Tibial artery (tissue), 4 donors: Measurements from ENCODE around the gene SLIT3.

ENCODE experiments used
- DNase-seq, 2 donors: peaks; one replicate each; pipeline ENCODE4 v3.0.0-alpha.2; 2019
- H3K27ac ChIP-seq, 2 donors: fragments of 200-600 bp; sonication (generic) in 1 of 2; 1 replicate in 1 of 2; 2 replicates in 1 of 2; pipeline ENCODE4 v1.5.1; 2018 to 2019; ENCODE audit warnings: mild to moderate bottlenecking in 1 of 2
- H3K27me3 ChIP-seq, 2 donors: fragments of 200-600 bp; sonication (generic) in 1 of 2; one replicate each; pipeline versions ENCODE4 v1.5.1 to v1.6.0; 2016 to 2019
- H3K36me3 ChIP-seq, 3 donors: fragments of 200-600 bp; sonication (generic) in 2 of 3; one replicate each; pipeline ENCODE4 v1.5.1; 2016 to 2019; ENCODE audit warnings: mild to moderate bottlenecking in 2 of 3
- H3K4me1 ChIP-seq, 4 donors: fragments of 200-600 bp; sonication (generic) in 2 of 4; 1 replicate in 3 of 4; 2 replicates in 1 of 4; pipeline ENCODE4 v1.5.1; 2016 to 2019
- H3K4me3 ChIP-seq, 2 donors: fragments of 200-600 bp; sonication (generic) in 1 of 2; 1 replicate in 1 of 2; 2 replicates in 1 of 2; pipeline ENCODE4 v1.5.1; 2018 to 2019; ENCODE audit warnings: mild to moderate bottlenecking in 2 of 2
- H3K9me3 ChIP-seq, 3 donors: fragments of 200-600 bp; sonication (generic) in 1 of 3; one replicate each; pipeline ENCODE4 v1.5.1; 2016 to 2019
- intact Hi-C: fragments of 100-400 bp; cut with DNase I; formaldehyde crosslinking; loops from one replicate; pipeline ENCODE4 v1.15.0; 2023; ENCODE audit warnings: low total_unique reads
- TF ChIP-seq, protein P1 (sequence below), 2 experiments: fragments of 200-600 bp in 1 of 2; fragments of 450-650 bp in 1 of 2; IDR thresholded peaks; one replicate each; pipeline ENCODE4 v1.5.1; 2017 to 2019; ENCODE audit warnings: antibody characterized with exemption in 2 of 2, mild to moderate bottlenecking in 1 of 2, moderate library complexity in 1 of 2

Gene SLIT3

DNA sequence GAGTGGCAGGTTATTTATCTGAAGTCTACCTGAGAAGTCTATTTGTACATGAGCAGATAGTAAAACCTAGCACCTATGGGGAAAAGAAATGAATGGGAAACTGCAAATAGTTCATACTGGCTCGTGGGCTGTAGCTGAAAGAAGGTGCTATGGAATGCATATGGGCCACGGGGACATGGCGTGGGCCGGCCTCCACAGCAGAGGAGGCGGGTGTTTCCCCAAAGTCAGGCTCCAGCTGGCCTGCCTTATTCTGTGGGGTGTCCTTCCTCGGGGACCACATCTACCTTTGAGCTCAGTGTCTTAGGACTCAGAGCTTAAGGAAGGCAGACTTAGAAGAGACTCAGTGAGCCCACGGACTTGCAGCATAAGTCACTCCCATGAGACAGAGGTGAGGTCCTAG is 371.3 kb downstream of the SLIT3 start:
- no peak overlapping the region for H3K27ac ChIP-seq
- DNase-seq, result no peak
- no peak overlapping the region for H3K4me3 ChIP-seq
- peaks cover 0 to 29% (median 10%) of the 10 kb centered on the region in 4 donors for H3K4me1 ChIP-seq
- no peaks in the 10 kb centered on the region for H3K36me3 ChIP-seq
- intact Hi-C loops, result no loop called here
- no peaks in the 10 kb centered on the region for H3K27me3 ChIP-seq
- no peaks in the 10 kb centered on the region for H3K9me3 ChIP-seq
- TF ChIP-seq, protein P1, sequence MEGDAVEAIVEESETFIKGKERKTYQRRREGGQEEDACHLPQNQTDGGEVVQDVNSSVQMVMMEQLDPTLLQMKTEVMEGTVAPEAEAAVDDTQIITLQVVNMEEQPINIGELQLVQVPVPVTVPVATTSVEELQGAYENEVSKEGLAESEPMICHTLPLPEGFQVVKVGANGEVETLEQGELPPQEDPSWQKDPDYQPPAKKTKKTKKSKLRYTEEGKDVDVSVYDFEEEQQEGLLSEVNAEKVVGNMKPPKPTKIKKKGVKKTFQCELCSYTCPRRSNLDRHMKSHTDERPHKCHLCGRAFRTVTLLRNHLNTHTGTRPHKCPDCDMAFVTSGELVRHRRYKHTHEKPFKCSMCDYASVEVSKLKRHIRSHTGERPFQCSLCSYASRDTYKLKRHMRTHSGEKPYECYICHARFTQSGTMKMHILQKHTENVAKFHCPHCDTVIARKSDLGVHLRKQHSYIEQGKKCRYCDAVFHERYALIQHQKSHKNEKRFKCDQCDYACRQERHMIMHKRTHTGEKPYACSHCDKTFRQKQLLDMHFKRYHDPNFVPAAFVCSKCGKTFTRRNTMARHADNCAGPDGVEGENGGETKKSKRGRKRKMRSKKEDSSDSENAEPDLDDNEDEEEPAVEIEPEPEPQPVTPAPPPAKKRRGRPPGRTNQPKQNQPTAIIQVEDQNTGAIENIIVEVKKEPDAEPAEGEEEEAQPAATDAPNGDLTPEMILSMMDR (IDR thresholded peaks at IDR 0.05), result no peak

DNA sequence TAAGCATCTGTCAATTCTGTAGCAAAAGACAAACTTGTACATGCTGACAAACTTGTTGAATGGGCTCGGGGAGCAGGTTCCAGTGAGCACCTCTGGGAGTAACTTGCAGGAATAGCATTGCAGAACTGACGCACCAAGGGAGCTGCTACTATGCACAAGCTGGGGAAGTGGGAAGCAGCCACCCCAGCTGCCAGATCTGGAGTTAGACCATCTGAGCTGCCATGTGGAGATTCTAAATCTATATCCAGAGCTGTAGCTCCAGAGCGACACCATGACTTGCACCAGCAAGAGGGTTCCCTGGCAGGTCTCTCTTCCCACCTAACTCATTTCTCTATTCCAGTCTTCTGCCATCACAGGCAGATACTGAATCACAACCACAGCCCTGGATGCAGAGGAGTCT is 375.8 kb downstream of the SLIT3 start:
- Histone ChIP-seq H3K36me3 (no peaks in the 10 kb centered on the region), H3K27me3 (no peaks in the 10 kb centered on the region), H3K9me3 (no peaks in the 10 kb centered on the region), H3K27ac (no peak overlapping the region), H3K4me1 (peaks cover 0 to 8% (median 0%) of the 10 kb centered on the region in 4 donors), H3K4me3 (no peak overlapping the region)
- DNase-seq, result no peak
- intact Hi-C loops, result no loop called here
- TF ChIP-seq, protein P1 (IDR thresholded peaks at IDR 0.05), result no peak

DNA sequence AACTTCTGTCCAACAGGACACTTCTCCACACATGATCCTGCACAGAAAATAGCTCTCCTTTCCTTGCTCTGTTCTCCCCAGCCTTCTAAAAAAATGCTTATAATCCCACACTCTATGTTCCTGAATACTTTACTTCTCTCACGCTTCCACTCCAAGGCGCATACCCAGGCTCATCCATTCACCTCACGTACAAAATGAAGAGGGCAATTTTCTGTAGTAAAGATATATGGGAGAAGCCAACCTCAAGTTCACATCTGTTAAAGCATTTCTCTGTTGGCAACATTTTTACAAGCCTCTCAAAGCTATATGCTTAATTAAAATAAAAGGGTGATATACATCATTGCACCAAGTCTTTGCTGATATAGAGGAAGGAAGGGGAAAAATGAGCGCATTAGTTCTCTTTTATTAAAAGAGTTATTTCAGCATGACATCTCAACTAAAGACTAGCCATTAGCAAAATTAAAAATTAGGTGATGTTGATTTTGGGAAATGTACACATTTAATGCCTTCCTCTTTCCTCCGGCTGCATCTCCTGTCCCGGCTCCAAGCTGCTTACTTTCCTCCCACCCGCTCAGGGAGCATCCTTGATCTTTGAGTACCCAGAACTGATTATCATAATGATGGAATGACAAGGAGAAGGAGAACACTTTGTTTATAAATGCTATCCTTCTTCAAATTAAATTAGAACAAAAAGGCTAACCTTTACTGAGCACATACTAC is 379.6 kb downstream of the SLIT3 start:
- peaks cover 0 to 9% (median 0%) of the 10 kb centered on the region in 4 donors for H3K4me1 ChIP-seq
- intact Hi-C loops, result no loop called here
- H3K4me3 ChIP-seq, result no peak overlapping the region
- no peak overlapping the region for H3K27ac ChIP-seq
- H3K27me3 ChIP-seq, result no peaks in the 10 kb centered on the region
- no peaks in the 10 kb centered on the region for H3K36me3 ChIP-seq
- TF ChIP-seq, protein P1 (IDR thresholded peaks at IDR 0.05), result no peak
- no peak for DNase-seq
- no peaks in the 10 kb centered on the region for H3K9me3 ChIP-seq

DNA sequence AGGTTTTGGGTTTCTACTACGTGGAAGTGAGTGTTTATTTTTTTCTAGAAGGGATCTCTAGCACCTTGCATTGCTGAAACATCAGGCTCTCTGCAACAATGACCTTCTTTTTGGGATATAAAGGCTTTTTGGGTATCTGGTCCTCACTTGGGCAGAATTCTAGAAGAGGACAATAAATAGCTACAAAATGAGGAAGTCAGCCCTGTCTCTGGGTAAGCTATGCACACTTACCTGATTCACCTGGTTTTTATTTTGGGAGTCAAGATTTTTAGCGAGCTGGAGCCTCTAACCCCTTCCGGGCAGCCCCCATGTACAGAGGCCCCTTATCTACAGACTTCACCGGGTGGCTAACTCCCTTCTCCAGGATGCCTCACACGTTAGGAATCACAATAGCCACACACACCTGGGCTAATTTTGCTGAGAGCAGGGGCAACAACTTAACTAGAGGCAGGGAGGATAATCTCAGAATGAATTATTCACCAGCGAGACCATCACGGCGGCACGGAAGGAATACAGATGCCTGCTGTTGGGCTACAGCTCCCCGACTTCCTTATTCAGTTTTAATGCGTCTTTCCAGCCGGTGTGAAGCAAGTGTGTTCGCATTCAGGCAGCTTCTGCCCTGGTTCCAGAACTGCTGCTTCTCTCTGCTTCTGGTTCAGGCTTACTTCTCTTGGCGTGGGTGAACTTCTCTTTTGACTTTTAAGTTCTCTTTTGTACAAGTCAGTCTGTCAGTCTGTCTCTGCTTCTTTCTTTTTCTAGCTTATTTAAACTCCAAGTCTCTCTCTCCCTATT is 380.7 kb downstream of the SLIT3 start:
- intact Hi-C loops, result no loop called here
- TF ChIP-seq, protein P1 (IDR thresholded peaks at IDR 0.05), result no peak

DNA sequence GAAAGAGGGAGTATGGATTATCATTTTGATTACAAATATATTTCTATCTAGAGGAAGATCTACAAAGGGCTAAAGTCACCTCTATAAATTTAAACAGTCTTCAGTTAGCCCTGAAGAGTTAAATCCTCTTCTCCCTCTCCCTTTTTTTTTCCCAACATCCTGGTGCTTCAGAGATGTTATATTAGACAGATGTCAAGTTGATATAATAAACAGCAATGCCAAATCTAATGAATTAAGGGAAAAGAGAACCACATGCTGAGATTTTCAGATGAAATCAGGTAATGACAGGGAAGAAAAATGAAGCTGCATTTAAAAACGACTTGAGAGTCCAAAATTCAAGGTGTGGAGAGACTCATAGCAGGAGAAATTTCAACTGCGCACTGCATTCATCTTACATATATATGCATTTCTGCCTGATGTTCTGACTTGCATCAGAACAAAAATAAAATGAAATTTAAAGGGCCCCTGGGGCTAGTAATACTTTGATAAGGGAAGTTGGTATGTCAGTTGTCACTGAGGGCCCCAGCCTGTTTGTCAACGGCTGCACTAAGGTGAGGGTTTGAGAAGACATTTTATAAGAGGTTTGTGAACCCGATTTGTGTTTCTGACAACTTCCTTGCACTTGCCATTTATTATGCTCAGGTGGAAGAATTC is 382.9 kb downstream of the SLIT3 start:
- no peak overlapping the region for H3K27ac ChIP-seq
- no peaks in the 10 kb centered on the region for H3K36me3 ChIP-seq
- no peak for DNase-seq
- intact Hi-C loops, result no loop called here
- no peak overlapping the region for H3K4me3 ChIP-seq
- TF ChIP-seq, protein P1 (IDR thresholded peaks at IDR 0.05), result no peak
- H3K4me1 ChIP-seq, result peaks cover 0 to 10% (median 0%) of the 10 kb centered on the region in 4 donors
- H3K27me3 ChIP-seq, result no peaks in the 10 kb centered on the region
- no peaks in the 10 kb centered on the region for H3K9me3 ChIP-seq

More for the DNA sequence above, 380.7 kb downstream of the SLIT3 start:
- DNase-seq, result no peak
- Histone ChIP-seq H3K27ac (no peak overlapping the region), H3K9me3 (no peaks in the 10 kb centered on the region), H3K27me3 (no peaks in the 10 kb centered on the region), H3K36me3 (no peaks in the 10 kb centered on the region), H3K4me1 (peaks cover 0 to 10% (median 0%) of the 10 kb centered on the region in 4 donors), H3K4me3 (no peak overlapping the region)
